ENCODE results near the gene YBX3. TPM values are rescaled to one million over a fixed set of nuclear protein-coding genes. Genes with fewer than 3 reads are reported as not detected.
"Not testable (repeated sequence)": the region's sequence is repeated elsewhere in the genome, so short reads cannot be mapped to it uniquely, and the experiment has no call there.

The YBX3 gene
- total RNA-seq = 122 and 127 TPM in 2 replicates

- peak; percentile 69 to 90 for DNase-seq (ENCODE audit: low read depth in 2 of 2)
Measured at GRCh38 chr12:10722905-10723746, at the start of gene YBX3. TSS of gene YBX3 (minus strand) at chr12:10723323. CDS start at chr12:10723111, 212 bp downstream.

GRCh38 chr12:10771132-10771733 is 48.1 kb upstream of the YBX3 start:
- peak; percentile 36 to 57 for DNase-seq (ENCODE audit: low read depth in 2 of 2)

- no peak for DNase-seq (ENCODE audit: low read depth in 2 of 2)
Measured at GRCh38 chr12:10759657-10760056, 36.5 kb upstream of the YBX3 start.

- no peak for DNase-seq (ENCODE audit: low read depth in 2 of 2)
Measured at GRCh38 chr12:10756194-10756593, 33.1 kb upstream of the YBX3 start.

GRCh38 chr12:10753059-10753458 is 29.9 kb upstream of the YBX3 start:
- DNase-seq (ENCODE audit: low read depth in 2 of 2) = no peak

GRCh38 chr12:10750385-10750727 is 27.2 kb upstream of the YBX3 start:
- no peak for DNase-seq (ENCODE audit: low read depth in 2 of 2)

GRCh38 chr12:10749700-10750384 is 26.7 kb upstream of the YBX3 start:
- DNase-seq (ENCODE audit: low read depth in 2 of 2) = peak; percentile 94 to 96

GRCh38 chr12:10747730-10748129 is 24.6 kb upstream of the YBX3 start:
- DNase-seq (ENCODE audit: low read depth in 2 of 2) = no peak

GRCh38 chr12:10743420-10743819 is 20.3 kb upstream of the YBX3 start:
- DNase-seq (ENCODE audit: low read depth in 2 of 2) = not testable (repeated sequence)

- DNase-seq (ENCODE audit: low read depth in 2 of 2) = no peak
Measured at GRCh38 chr12:10741845-10742244, 18.7 kb upstream of the YBX3 start.

GRCh38 chr12:10740182-10740581 is 17.1 kb upstream of the YBX3 start:
- DNase-seq (ENCODE audit: low read depth in 2 of 2) = no peak

GRCh38 chr12:10739157-10740118 is 16.3 kb upstream of the YBX3 start:
- no peak for DNase-seq (ENCODE audit: low read depth in 2 of 2)

- no peak for DNase-seq (ENCODE audit: low read depth in 2 of 2)
Measured at GRCh38 chr12:10737249-10737648, 14.1 kb upstream of the YBX3 start.

- DNase-seq (ENCODE audit: low read depth in 2 of 2) = no peak
Measured at GRCh38 chr12:10736463-10736862, 13.3 kb upstream of the YBX3 start.

- no peak for DNase-seq (ENCODE audit: low read depth in 2 of 2)
Measured at GRCh38 chr12:10735428-10735827, 12.3 kb upstream of the YBX3 start.

- DNase-seq (ENCODE audit: low read depth in 2 of 2) = no peak
Measured at GRCh38 chr12:10732549-10732948, 9.4 kb upstream of the YBX3 start.

- DNase-seq (ENCODE audit: low read depth in 2 of 2) = no peak
Measured at GRCh38 chr12:10732066-10732465, 8.9 kb upstream of the YBX3 start.

- DNase-seq (ENCODE audit: low read depth in 2 of 2) = no peak
Measured at GRCh38 chr12:10730559-10730958, 7.4 kb upstream of the YBX3 start.

- DNase-seq (ENCODE audit: low read depth in 2 of 2) = no peak
Measured at GRCh38 chr12:10728091-10728490, 5.0 kb upstream of the YBX3 start.

GRCh38 chr12:10726945-10727344 is 3.8 kb upstream of the YBX3 start:
- no peak for DNase-seq (ENCODE audit: low read depth in 2 of 2)

GRCh38 chr12:10725003-10725402 is 1.9 kb upstream of the YBX3 start:
- no peak for DNase-seq (ENCODE audit: low read depth in 2 of 2)
